ENCODE measurements around the gene ZPLD1. TPM values are rescaled to one million over a fixed set of nuclear protein-coding genes. Genes with fewer than 3 reads are reported as not detected.

ZPLD1 gene
- total and polyA plus RNA-seq, 2 of the 8 experiments (the other 6 are each of a cell fraction or from before 2014, with no cell fraction given): not detected

DNA sequence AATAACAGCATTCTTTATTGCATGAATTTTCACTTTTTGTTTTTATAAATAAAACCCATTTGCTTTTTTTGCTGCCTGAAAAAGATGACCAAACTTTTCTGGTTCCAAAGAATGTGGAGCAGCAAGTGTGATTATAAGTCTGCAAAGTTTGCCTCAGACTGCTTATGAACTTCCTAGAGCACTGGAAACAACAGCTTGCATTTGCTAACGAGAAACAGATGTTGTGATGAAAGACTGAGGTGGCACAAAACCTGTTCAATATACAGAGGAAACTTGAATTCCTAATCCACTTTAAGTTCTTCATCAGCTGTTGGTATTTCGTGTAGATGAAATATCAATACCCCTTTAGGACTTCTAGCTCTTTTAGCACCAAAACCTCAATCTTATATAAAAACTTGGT is 9.3 kb downstream of the ZPLD1 start:
- Histone ChIP-seq H4K91ac (replicated peaks; ENCODE audit: insufficient read length, low read length) (no peak overlapping the region), H3K23ac (ENCODE audit: insufficient read length) (no peak overlapping the region), H3K27me3 (replicated peaks in 1 of 4; ENCODE audit: control insufficient read depth in 3 of 4, extremely low read depth in 1 of 4, insufficient read depth in 3 of 4, low read length in 3 of 4) (peaks cover 0 to 4% (median under 1%) of the 10 kb centered on the region in 4 experiments; a peak in 3 of 7 replicates), H3K18ac (ENCODE audit: extremely low read depth, low read length) (no peak overlapping the region), H3K4ac (replicated peaks; ENCODE audit: insufficient read length, low read depth, low read length) (no peak overlapping the region), H2BK15ac (ENCODE audit: low read length) (no peak overlapping the region), H4K20me1 (replicated peaks in 1 of 2; ENCODE audit: control insufficient read depth in 1 of 2, insufficient read depth in 2 of 2, low read length in 2 of 2) (no peaks in the 10 kb centered on the region), H3K4me1 (replicated peaks in 1 of 4; ENCODE audit: control insufficient read depth in 3 of 4, insufficient read depth in 4 of 4, low read length in 3 of 4) (no peaks in the 10 kb centered on the region), H2BK120ac (replicated peaks; ENCODE audit: low read depth, low read length) (no peak overlapping the region), H4K8ac (ENCODE audit: extremely low read depth, insufficient read depth, low read length) (no peak overlapping the region), H3K9ac (replicated peaks in 1 of 4; ENCODE audit: extremely low read depth in 1 of 4, low read depth in 3 of 4, low read length in 3 of 4) (no peak overlapping the region), H2BK12ac (ENCODE audit: low read depth, low read length) (no peak overlapping the region), H3K79me1 (ENCODE audit: low read depth, low read length) (no peaks in the 10 kb centered on the region), H2BK20ac (ENCODE audit: low read length) (no peak overlapping the region), H3K4me3 (ENCODE audit: extremely low read depth in 1 of 4, insufficient read depth in 2 of 4, low read depth in 3 of 4, low read length in 4 of 4) (no peak overlapping the region), H3K4me2 (ENCODE audit: insufficient read depth in 1 of 2, low read depth in 2 of 2, low read length in 2 of 2) (no peak overlapping the region), H3K27ac (ENCODE audit: low read depth, low read length) (no peak overlapping the region), H3K36me3 (ENCODE audit: control insufficient read depth in 2 of 4, insufficient read depth in 4 of 4, low read length in 3 of 4) (no peaks in the 10 kb centered on the region), H2BK5ac (ENCODE audit: low read depth, low read length) (no peak overlapping the region), H3K9me3 (ENCODE audit: insufficient read depth in 2 of 2, low read depth in 1 of 2, low read length in 1 of 2) (no peaks in the 10 kb centered on the region), H2AFZ (ENCODE audit: low read length) (no peak overlapping the region), H3K14ac (ENCODE audit: insufficient read length) (no peak overlapping the region), H3K79me2 (ENCODE audit: control insufficient read depth in 1 of 2, insufficient read depth in 2 of 2, low read length in 2 of 2) (no peaks in the 10 kb centered on the region), H3K23me2 (ENCODE audit: low read depth, low read length) (no peaks in the 10 kb centered on the region), H4K5ac (ENCODE audit: insufficient read length, low read depth, low read length) (no peak overlapping the region), H3K56ac (replicated peaks; ENCODE audit: insufficient read length, low read depth, low read length) (no peak overlapping the region), H2AK5ac (ENCODE audit: low read depth, low read length) (no peak overlapping the region)
- CTCF ChIA-PET (ENCODE audit: partially characterized antibody): interaction anchor here (1.6 kb wide), 1 partner anchor 8 kb away, joined by 4 read pairs; no protein-coding TSS in a partner anchor
- DNase-seq (ENCODE audit: low read depth in 1 of 2, low spot score in 2 of 2): no peak
- no peak for TF ChIP-seq TBP (IDR thresholded peaks at IDR 0.05; ENCODE audit: low read depth, low read length)
- TF ChIP-seq NANOG (IDR thresholded peaks at IDR 0.05; ENCODE audit: insufficient read depth, low read depth, low read length, poor library complexity, severe bottlenecking): no peak
- TF ChIP-seq SIRT6 (IDR thresholded peaks at IDR 0.05; ENCODE audit: low read length): no peak
- no peak for TF ChIP-seq FOSL1 (IDR thresholded peaks at IDR 0.05; ENCODE audit: insufficient read depth, low read depth, low read length)
- 82% methylated on average over 2 of the region's 2 CpGs; no CpG with 5 or more reads in 1 of the 2 experiments for WGBS, 2 experiments (ENCODE audit: extremely low coverage in 1 of 2, insufficient coverage in 1 of 2, insufficient read length in 1 of 2, insufficient replicate concordance in 2 of 2, low coverage in 1 of 2, low lambda C conversion rate in 2 of 2, missing lambda C conversion rate in 1 of 2)
- no peak for FAIRE-seq
- POLR2A ChIA-PET (ENCODE audit: partially characterized antibody): no interaction called here
